IgD-negative memory B cell (primary cell): ENCODE data around the gene TAGLN. TPM values are rescaled to one million over a fixed set of nuclear protein-coding genes. Genes with fewer than 3 reads are reported as not detected.

Experiments
- H3K27ac Mint-ChIP-seq, 3 donors: one replicate each; pipeline ENCODE4 v1.8.0; 2020 to 2022; ENCODE audit warnings: mild to moderate bottlenecking in 3 of 3, mixed read lengths in 3 of 3, moderate library complexity in 1 of 3
- H3K27me3 Mint-ChIP-seq: one replicate; pipeline ENCODE4 v1.8.0; 2021; ENCODE audit warnings: mixed read lengths
- H3K36me3 Mint-ChIP-seq: one replicate; pipeline ENCODE4 v1.8.0; 2020; ENCODE audit warnings: mild to moderate bottlenecking, mixed read lengths
- H3K4me1 Mint-ChIP-seq, 3 donors: one replicate each; pipeline ENCODE4 v1.8.0; 2020 to 2022; ENCODE audit warnings: mixed read lengths in 3 of 3, mild to moderate bottlenecking in 1 of 3
- H3K4me3 Mint-ChIP-seq, 4 donors: one replicate each; pipeline ENCODE4 v1.8.0; 2020 to 2022; ENCODE audit warnings: mild to moderate bottlenecking in 4 of 4, mixed read lengths in 4 of 4, moderate library complexity in 3 of 4
- H3K9me3 Mint-ChIP-seq, 3 donors: one replicate each; pipeline ENCODE4 v1.8.0; 2020 to 2021; ENCODE audit warnings: mixed read lengths in 3 of 3, mild to moderate bottlenecking in 1 of 3
- polyA plus RNA-seq: library from polyadenylated mRNA; unstranded; fragments of 300-500 nt; fragmentation: Illumina TruSeq; gene quantifications from one replicate; pipeline ENCODE4 v1.2.3, GENCODE V29; 2021

TAGLN gene
- polyA plus RNA-seq, 1 donor from 2014 or later = 1.6 TPM

DNA sequence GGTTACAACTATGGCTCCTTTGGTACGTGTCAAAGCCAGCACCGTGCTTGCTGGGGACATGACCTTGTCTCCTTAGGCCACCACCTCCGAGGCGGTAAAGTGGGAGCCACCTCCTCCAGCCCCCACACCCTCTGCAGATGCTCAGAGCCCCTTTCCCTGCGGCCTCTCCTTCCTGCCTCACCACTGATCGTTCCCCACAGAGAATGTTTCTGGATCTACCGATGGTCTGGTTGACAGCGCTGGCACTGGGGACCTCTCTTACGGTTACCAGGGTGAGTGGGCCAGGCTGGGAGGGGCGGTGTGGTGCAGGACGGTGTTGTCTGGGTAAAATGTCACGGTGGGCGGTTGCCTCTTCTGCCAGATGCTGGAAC lies 11.8 kb upstream of the TAGLN start:
- Mint-ChIP-seq H3K36me3 (peaks cover 14% of the 10 kb centered on the region), H3K4me3 (peak overlapping the region in 3 of 4 donors; percentile 70 to 81 (median 77)), H3K9me3 (no peaks in the 10 kb centered on the region), H3K27me3 (no peaks in the 10 kb centered on the region), H3K27ac (peak overlapping the region; percentile 93 to 99 (median 99)), H3K4me1 (peaks cover 34 to 43% (median 37%) of the 10 kb centered on the region in 3 donors)

DNA sequence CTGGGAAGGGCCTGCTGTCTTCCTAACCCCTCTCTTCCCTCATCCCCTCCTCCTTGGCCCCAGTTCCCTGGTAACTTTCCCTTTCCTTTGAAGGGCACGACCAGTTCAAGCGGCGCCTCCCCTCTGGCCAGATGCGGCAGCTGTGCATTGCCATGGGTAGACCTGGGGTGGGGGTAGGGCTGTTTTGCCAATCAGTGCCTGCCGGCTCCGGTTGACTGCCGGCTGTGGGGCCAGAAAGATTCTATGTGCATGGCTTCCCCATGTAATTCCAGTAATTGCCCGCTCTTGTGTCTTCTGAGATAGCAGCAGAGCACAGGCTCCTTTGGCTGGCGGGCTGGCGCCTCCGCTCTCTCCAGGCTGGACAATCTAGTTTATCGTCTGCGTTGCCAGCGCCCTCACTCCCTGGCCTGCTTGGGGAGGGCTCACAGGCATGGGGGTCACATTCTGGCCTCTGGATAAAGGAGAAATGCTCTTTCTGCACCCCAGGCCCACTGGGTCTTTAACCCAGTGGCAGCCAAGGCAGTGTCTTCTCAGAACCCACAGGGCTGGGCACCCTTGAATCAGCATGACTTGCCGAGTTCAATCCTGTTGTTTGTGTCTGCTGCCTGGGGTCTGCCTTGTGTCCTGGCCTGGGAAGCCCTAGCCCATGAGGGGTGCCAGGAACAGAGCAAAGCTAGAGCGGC lies 11.2 kb upstream of the TAGLN start:
- H3K4me3 Mint-ChIP-seq = peak overlapping the region; percentile 48 to 94 (median 64)
- H3K27me3 Mint-ChIP-seq = no peaks in the 10 kb centered on the region
- peaks cover 15% of the 10 kb centered on the region for H3K36me3 Mint-ChIP-seq
- H3K27ac Mint-ChIP-seq = peak overlapping the region; percentile 99
- peaks cover 34 to 44% (median 37%) of the 10 kb centered on the region in 3 donors for H3K4me1 Mint-ChIP-seq
- no peaks in the 10 kb centered on the region for H3K9me3 Mint-ChIP-seq

- H3K9me3 Mint-ChIP-seq = no peaks in the 10 kb centered on the region
- H3K36me3 Mint-ChIP-seq = peaks cover 17% of the 10 kb centered on the region
- no peaks in the 10 kb centered on the region for H3K27me3 Mint-ChIP-seq
- peak overlapping the region; percentile 69 to 94 (median 80) for H3K4me3 Mint-ChIP-seq
- peaks cover 34 to 45% (median 36%) of the 10 kb centered on the region in 3 donors for H3K4me1 Mint-ChIP-seq
- peak overlapping the region; percentile 99 for H3K27ac Mint-ChIP-seq
Measured at GRCh38 chr11:117188620-117189081, 10.5 kb upstream of the TAGLN start.

- peaks cover 29 to 42% (median 34%) of the 10 kb centered on the region in 3 donors for H3K4me1 Mint-ChIP-seq
- H3K36me3 Mint-ChIP-seq = peaks cover 18% of the 10 kb centered on the region
- no peaks in the 10 kb centered on the region for H3K27me3 Mint-ChIP-seq
- no peaks in the 10 kb centered on the region for H3K9me3 Mint-ChIP-seq
- H3K27ac Mint-ChIP-seq = peak overlapping the region; percentile 99
- peak overlapping the region; percentile 69 to 94 (median 80) for H3K4me3 Mint-ChIP-seq
Measured at GRCh38 chr11:117189191-117189940, 9.8 kb upstream of the TAGLN start.

DNA sequence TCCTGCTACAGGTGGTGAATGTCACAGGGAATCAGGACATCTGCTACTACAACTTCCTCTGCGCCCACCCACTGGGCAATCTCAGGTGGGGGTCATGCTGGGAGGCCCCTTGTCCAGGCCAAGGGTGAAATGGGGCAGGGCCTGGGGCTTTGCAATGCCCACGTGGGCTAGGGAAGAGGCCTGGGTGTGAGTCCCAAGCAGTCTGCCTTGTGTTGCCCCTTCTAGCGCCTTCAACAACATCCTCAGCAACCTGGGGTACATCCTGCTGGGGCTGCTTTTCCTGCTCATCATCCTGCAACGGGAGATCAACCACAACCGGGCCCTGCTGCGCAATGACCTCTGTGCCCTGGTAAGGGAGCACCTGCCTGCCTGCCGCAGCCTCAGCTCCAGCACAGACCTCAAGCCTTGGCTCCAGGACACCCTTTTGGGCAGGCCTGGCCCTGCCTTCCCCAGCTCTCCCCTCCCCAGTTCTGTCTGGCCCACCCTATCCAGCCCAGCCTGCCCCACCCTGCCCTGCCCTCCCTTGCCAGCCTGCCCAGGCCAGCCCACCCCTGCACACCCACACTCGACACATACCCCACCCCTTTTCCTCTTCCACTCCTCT lies 9.1 kb upstream of the TAGLN start:
- H3K27me3 Mint-ChIP-seq = no peaks in the 10 kb centered on the region
- H3K4me3 Mint-ChIP-seq = peak overlapping the region; percentile 69 to 94 (median 80)
- peak overlapping the region; percentile 99 for H3K27ac Mint-ChIP-seq
- H3K9me3 Mint-ChIP-seq = no peaks in the 10 kb centered on the region
- H3K4me1 Mint-ChIP-seq = peaks cover 27 to 43% (median 35%) of the 10 kb centered on the region in 3 donors
- H3K36me3 Mint-ChIP-seq = peaks cover 20% of the 10 kb centered on the region

- H3K4me1 Mint-ChIP-seq = peaks cover 21 to 36% (median 25%) of the 10 kb centered on the region in 3 donors
- no peaks in the 10 kb centered on the region for H3K27me3 Mint-ChIP-seq
- no peak overlapping the region for H3K4me3 Mint-ChIP-seq
- H3K36me3 Mint-ChIP-seq = peaks cover 22% of the 10 kb centered on the region
- H3K9me3 Mint-ChIP-seq = no peaks in the 10 kb centered on the region
- peak overlapping the region; percentile 71 to 81 (median 71) for H3K27ac Mint-ChIP-seq
Measured at GRCh38 chr11:117191680-117192400, 7.3 kb upstream of the TAGLN start.

- peak overlapping the region; percentile 71 to 81 (median 71) for H3K27ac Mint-ChIP-seq
- H3K36me3 Mint-ChIP-seq = peaks cover 17% of the 10 kb centered on the region
- H3K27me3 Mint-ChIP-seq = no peaks in the 10 kb centered on the region
- H3K4me1 Mint-ChIP-seq = peaks cover 18 to 31% (median 20%) of the 10 kb centered on the region in 3 donors
- H3K9me3 Mint-ChIP-seq = no peaks in the 10 kb centered on the region
- H3K4me3 Mint-ChIP-seq = no peak overlapping the region
Measured at GRCh38 chr11:117192401-117192875, 6.7 kb upstream of the TAGLN start.

- peak overlapping the region; percentile 39 to 73 (median 71) for H3K27ac Mint-ChIP-seq
- H3K27me3 Mint-ChIP-seq = no peaks in the 10 kb centered on the region
- no peaks in the 10 kb centered on the region for H3K9me3 Mint-ChIP-seq
- peaks cover 23 to 27% (median 27%) of the 10 kb centered on the region in 3 donors for H3K4me1 Mint-ChIP-seq
- H3K36me3 Mint-ChIP-seq = peaks cover 16% of the 10 kb centered on the region
- no peak overlapping the region for H3K4me3 Mint-ChIP-seq
Measured at GRCh38 chr11:117193130-117194020, 5.8 kb upstream of the TAGLN start.

DNA sequence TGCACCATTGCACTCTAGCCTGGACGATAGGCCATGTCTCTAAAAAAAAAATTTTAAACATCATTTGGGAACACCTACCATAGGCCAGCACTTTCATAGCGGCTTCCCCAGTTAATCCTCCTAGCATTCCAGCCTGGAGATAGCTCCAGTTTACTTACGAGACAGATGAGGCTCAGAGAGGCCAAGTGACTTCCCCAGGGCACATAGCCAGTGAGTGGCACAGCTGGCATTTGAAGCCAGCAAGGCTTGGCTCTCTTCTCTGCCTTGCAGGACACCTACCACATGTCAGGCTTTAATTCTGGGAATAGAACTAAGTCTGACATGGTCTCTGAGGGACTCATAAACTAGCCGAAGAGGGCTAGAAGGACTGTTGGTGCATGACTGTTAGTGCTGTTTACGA lies 4.9 kb upstream of the TAGLN start:
- H3K9me3 Mint-ChIP-seq = no peaks in the 10 kb centered on the region
- no peaks in the 10 kb centered on the region for H3K27me3 Mint-ChIP-seq
- H3K27ac Mint-ChIP-seq = no peak overlapping the region
- peaks cover 13% of the 10 kb centered on the region for H3K36me3 Mint-ChIP-seq
- H3K4me3 Mint-ChIP-seq = no peak overlapping the region
- H3K4me1 Mint-ChIP-seq = peaks cover 19 to 21% (median 19%) of the 10 kb centered on the region in 3 donors

DNA sequence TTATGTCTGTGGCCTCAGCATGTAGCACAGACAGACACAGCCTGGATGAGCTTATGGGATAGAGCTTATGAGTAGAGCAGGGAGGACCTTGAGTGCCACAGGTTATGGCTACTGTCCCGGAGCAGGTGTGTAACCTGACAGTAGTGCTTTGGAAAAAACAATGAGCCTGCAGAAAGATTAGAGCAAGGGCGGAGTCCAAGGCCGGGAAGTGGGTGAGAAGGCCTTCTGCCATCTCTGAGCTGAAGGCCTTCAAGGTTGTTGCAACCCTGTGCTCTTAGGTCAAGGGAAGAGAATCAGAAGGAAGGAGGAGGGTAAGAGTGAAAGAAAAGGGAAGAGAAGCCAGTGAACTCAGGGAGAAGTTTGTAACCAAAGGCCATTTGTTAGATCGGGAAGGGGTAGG lies 3.9 kb upstream of the TAGLN start:
- H3K4me1 Mint-ChIP-seq = peaks cover 10 to 15% (median 12%) of the 10 kb centered on the region in 3 donors
- H3K27ac Mint-ChIP-seq = peak overlapping the region; percentile 4 to 86 (median 73)
- no peaks in the 10 kb centered on the region for H3K9me3 Mint-ChIP-seq
- no peak overlapping the region for H3K4me3 Mint-ChIP-seq
- no peaks in the 10 kb centered on the region for H3K27me3 Mint-ChIP-seq
- H3K36me3 Mint-ChIP-seq = peaks cover 9% of the 10 kb centered on the region

- Mint-ChIP-seq H3K27ac (peak overlapping the region in 2 of 3 donors; percentile 73 to 86), H3K27me3 (no peaks in the 10 kb centered on the region), H3K4me1 (peaks cover 8 to 15% (median 13%) of the 10 kb centered on the region in 3 donors), H3K36me3 (peaks cover 9% of the 10 kb centered on the region), H3K9me3 (no peaks in the 10 kb centered on the region), H3K4me3 (no peak overlapping the region)
Measured at GRCh38 chr11:117195761-117196160, 3.4 kb upstream of the TAGLN start.

GRCh38 chr11:117197006-117197405 lies 2.2 kb upstream of the TAGLN start:
- H3K27me3 Mint-ChIP-seq = no peaks in the 10 kb centered on the region
- peak overlapping the region; percentile 39 to 86 (median 57) for H3K27ac Mint-ChIP-seq
- no peak overlapping the region for H3K4me3 Mint-ChIP-seq
- peaks cover 8 to 15% (median 13%) of the 10 kb centered on the region in 3 donors for H3K4me1 Mint-ChIP-seq
- no peaks in the 10 kb centered on the region for H3K9me3 Mint-ChIP-seq
- peaks cover 9% of the 10 kb centered on the region for H3K36me3 Mint-ChIP-seq

- no peak overlapping the region for H3K4me3 Mint-ChIP-seq
- H3K27ac Mint-ChIP-seq = peak overlapping the region; percentile 57 to 86 (median 82)
- H3K9me3 Mint-ChIP-seq = no peaks in the 10 kb centered on the region
- H3K4me1 Mint-ChIP-seq = peaks cover 8 to 15% (median 14%) of the 10 kb centered on the region in 3 donors
- peaks cover 9% of the 10 kb centered on the region for H3K36me3 Mint-ChIP-seq
- no peaks in the 10 kb centered on the region for H3K27me3 Mint-ChIP-seq
Measured at GRCh38 chr11:117197516-117198456, 1.4 kb upstream of the TAGLN start.
